ENCODE measurements around the gene ACTR5.
A peak's percentile ranks its signal among the peaks of the same experiment; 100 is the strongest.
"Not testable (repeated sequence)": the region's sequence is repeated elsewhere in the genome, so short reads cannot be mapped to it uniquely, and the experiment has no call there.

Gene ACTR5

DNA sequence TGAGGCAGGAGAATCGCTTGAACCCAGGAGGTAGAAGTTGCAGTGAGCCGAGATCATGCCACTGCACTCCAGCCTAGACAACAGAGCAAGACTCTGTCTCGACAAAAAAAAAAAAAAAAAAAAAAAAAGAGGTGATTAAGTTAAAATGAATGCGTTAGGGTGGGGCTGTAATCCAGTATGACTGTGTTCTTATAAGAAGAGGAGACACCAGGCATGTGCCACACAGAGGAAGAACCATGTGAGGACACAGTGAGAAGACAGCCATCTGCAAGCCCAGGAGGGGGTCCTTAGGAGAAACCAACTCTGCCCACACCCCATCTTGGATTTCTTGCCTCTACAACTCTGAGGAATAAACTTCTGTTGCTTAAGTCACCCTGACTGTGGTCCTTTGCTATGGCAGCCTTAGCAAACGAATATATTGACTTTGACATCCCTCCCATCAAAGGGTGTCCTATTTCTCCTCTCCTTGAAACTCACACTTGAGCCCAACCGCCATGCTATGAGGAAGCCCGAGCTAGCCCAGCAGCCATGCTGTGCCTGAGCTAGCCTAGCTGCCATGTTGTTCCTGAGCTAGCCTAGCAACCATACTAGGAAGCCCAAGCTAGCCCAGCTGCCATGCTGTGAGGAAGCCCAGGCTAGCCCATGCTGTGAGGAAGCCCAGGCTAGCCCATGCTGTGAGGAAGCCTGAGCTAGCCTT lies 41.4 kb downstream of the ACTR5 start:
- POLR2A ChIA-PET = interaction anchor here (0.5 to 3.2 kb wide), 3 partner anchors 9 to 16 kb away, joined by 4 to 13 read pairs (median 5); partner anchors contain the start of gene PPP1R16B
- H3K27ac ChIP-seq (ENCODE audit: insufficient read depth in 1 of 2, low read depth in 1 of 2, low read length in 2 of 2, poor library complexity in 1 of 2, severe bottlenecking in 2 of 2) = no peak overlapping the region
- CTCF ChIA-PET = interaction anchor here (0.6 to 2.9 kb wide), 18 partner anchors 10 to 109 kb away, joined by 3 to 26 read pairs (median 4); partner anchors contain the start of gene PPP1R16B
- no peak for DNase-seq
- peaks cover 0 to 13% (median 6%) of the 10 kb centered on the region in 4 experiments for H3K4me1 ChIP-seq (ENCODE audit: control extremely low read depth in 1 of 4, control insufficient read depth in 4 of 4, insufficient read depth in 4 of 4, low read length in 3 of 4)
- H3K4me3 ChIP-seq (ENCODE audit: control insufficient read depth in 1 of 7, extremely low read depth in 1 of 7, insufficient read depth in 4 of 7, low read depth in 2 of 7, low read length in 6 of 7) = no peak overlapping the region
- H3K9me3 ChIP-seq (ENCODE audit: control extremely low read depth in 1 of 5, control insufficient read depth in 4 of 5, insufficient read depth in 2 of 5, low read depth in 1 of 5, low read length in 4 of 5) = no peaks in the 10 kb centered on the region
- no peaks in the 10 kb centered on the region for H3K36me3 ChIP-seq (ENCODE audit: control insufficient read depth in 4 of 4, insufficient read depth in 4 of 4, low read length in 3 of 4)
- H3K27me3 ChIP-seq (replicated peaks in 2 of 5; ENCODE audit: control insufficient read depth in 4 of 5, insufficient read depth in 5 of 5, low read length in 4 of 5) = no peaks in the 10 kb centered on the region
- WGBS (ENCODE audit: insufficient coverage) = 95% methylated on average over 3 of the region's 7 CpGs

DNA sequence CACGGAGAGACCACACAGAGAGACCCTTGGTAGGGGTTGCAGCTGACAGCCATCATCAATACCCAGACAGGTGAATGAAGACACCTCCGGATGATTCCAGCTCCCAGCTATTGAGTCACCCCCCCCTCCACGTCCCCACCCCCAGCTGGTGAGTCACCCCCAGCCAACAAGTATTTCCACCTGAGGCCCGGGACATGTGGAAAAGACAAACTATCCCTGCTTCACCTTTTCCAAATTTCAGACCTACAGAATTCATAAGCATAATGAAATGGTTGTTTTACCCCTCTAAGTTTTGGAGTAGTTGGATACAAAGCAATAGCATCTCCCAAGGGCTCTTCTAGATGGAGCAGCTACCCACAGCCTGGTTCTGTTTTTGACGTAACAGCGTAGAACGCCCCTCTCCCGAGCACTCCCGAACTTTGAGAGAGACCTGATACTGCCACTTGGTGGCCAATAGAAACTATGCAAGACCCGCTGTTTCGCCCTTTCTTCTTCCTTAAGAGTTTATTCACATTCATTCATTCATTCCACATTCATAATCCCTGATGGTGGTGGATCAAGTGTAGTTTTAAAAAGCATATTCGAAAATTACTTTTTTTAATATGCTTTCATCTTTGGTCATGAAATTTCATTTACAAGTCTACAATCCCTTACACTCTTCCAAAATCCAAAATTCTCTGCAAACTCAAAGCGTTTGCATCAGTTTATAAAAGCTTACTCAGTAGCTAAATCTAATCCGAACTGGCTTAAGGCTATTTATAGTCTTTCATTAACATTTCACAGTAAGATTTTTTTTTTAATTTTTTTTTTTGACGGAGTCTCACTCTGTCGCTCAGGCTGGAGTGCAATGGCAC lies 42.2 kb downstream of the ACTR5 start:
- ChIA-PET POLR2A (interaction anchor here (1.6 to 3.2 kb wide), 2 partner anchors 9 to 15 kb away, joined by 5 to 13 read pairs; partner anchors contain the start of gene PPP1R16B), CTCF (interaction anchor here (0.6 to 2.6 kb wide), 17 partner anchors 9 to 108 kb away, joined by 3 to 26 read pairs (median 4); partner anchors contain the start of gene PPP1R16B)
- 23% methylated on average over 8 of the region's 16 CpGs for WGBS (ENCODE audit: insufficient coverage)
- Histone ChIP-seq H3K9me3 (ENCODE audit: control extremely low read depth in 1 of 5, control insufficient read depth in 4 of 5, insufficient read depth in 2 of 5, low read depth in 1 of 5, low read length in 4 of 5) (no peaks in the 10 kb centered on the region), H3K36me3 (ENCODE audit: control insufficient read depth in 4 of 4, insufficient read depth in 4 of 4, low read length in 3 of 4) (no peaks in the 10 kb centered on the region), H3K4me1 (ENCODE audit: control extremely low read depth in 1 of 4, control insufficient read depth in 4 of 4, insufficient read depth in 4 of 4, low read length in 3 of 4) (peaks cover 0 to 13% (median 6%) of the 10 kb centered on the region in 4 experiments), H3K27me3 (replicated peaks in 2 of 5; ENCODE audit: control insufficient read depth in 4 of 5, insufficient read depth in 5 of 5, low read length in 4 of 5) (no peaks in the 10 kb centered on the region), H3K4me3 (ENCODE audit: control insufficient read depth in 1 of 7, extremely low read depth in 1 of 7, insufficient read depth in 4 of 7, low read depth in 2 of 7, low read length in 6 of 7) (no peak overlapping the region), H3K27ac (ENCODE audit: insufficient read depth in 1 of 2, low read depth in 1 of 2, low read length in 2 of 2, poor library complexity in 1 of 2, severe bottlenecking in 2 of 2) (no peak overlapping the region)
- peak; percentile 74 to 84 (median 81) for DNase-seq

DNA sequence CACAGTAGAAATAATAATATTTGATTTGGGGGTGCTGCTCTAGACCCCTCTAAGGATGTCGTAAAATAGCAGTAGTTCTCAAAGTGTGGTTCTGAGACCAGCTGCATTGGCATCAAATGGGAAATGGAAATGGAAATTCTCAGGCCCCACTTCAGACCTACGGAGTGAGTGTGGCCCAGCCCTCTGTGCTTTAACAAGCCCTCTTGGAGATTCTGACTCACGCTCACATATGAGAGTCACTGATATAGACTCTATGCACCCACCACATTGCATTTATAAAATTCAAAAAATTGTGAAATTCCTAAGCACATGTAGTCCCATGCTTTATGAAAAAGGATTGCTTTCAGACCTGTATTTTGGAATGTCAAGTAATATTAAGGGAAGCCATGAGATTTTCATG lies 43.0 kb downstream of the ACTR5 start:
- Histone ChIP-seq H3K36me3 (ENCODE audit: control insufficient read depth in 4 of 4, insufficient read depth in 4 of 4, low read length in 3 of 4) (no peaks in the 10 kb centered on the region), H3K4me3 (ENCODE audit: control insufficient read depth in 1 of 7, extremely low read depth in 1 of 7, insufficient read depth in 4 of 7, low read depth in 2 of 7, low read length in 6 of 7) (no peak overlapping the region), H3K4me1 (ENCODE audit: control extremely low read depth in 1 of 4, control insufficient read depth in 4 of 4, insufficient read depth in 4 of 4, low read length in 3 of 4) (peaks cover 0 to 13% (median 6%) of the 10 kb centered on the region in 4 experiments), H3K9me3 (ENCODE audit: control extremely low read depth in 1 of 5, control insufficient read depth in 4 of 5, insufficient read depth in 2 of 5, low read depth in 1 of 5, low read length in 4 of 5) (no peaks in the 10 kb centered on the region), H3K27ac (ENCODE audit: insufficient read depth in 1 of 2, low read depth in 1 of 2, low read length in 2 of 2, poor library complexity in 1 of 2, severe bottlenecking in 2 of 2) (no peak overlapping the region), H3K27me3 (replicated peaks in 2 of 5; ENCODE audit: control insufficient read depth in 4 of 5, insufficient read depth in 5 of 5, low read length in 4 of 5) (no peaks in the 10 kb centered on the region)
- ChIA-PET POLR2A (interaction anchor here (3.2 kb wide), 1 partner anchor 14 kb away, joined by 13 read pairs; the partner anchor contains the start of gene PPP1R16B), CTCF (interaction anchor here (1.4 to 2.6 kb wide), 9 partner anchors 8 to 107 kb away, joined by 3 to 26 read pairs (median 5); partner anchors contain the start of gene PPP1R16B)
- WGBS (ENCODE audit: insufficient coverage) = 81% methylated on average over 2 of the region's 3 CpGs
- DNase-seq = no peak

DNA sequence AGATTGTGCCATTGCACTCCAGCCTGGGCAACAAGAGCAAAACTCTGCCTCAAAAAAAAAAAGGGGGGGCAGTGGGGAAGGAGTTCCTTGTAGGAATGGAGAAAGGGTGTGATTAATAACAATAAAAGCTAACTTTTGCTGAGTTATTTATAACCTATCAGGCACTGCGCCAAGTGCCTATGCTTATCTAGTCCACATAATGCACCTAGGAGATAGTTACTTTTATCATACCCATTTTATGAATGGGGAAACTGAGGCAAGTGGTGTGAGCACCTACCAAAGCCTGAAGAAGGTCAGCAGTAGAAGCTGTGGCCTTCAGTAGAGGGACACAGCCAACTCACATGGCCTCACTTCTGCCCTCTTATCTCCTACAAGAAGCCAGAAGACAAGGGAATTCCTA lies 43.7 kb downstream of the ACTR5 start:
- Histone ChIP-seq H3K9me3 (ENCODE audit: control extremely low read depth in 1 of 5, control insufficient read depth in 4 of 5, insufficient read depth in 2 of 5, low read depth in 1 of 5, low read length in 4 of 5) (no peaks in the 10 kb centered on the region), H3K4me1 (ENCODE audit: control extremely low read depth in 1 of 4, control insufficient read depth in 4 of 4, insufficient read depth in 4 of 4, low read length in 3 of 4) (peaks cover 0 to 13% (median 6%) of the 10 kb centered on the region in 4 experiments), H3K27me3 (replicated peaks in 2 of 5; ENCODE audit: control insufficient read depth in 4 of 5, insufficient read depth in 5 of 5, low read length in 4 of 5) (no peaks in the 10 kb centered on the region), H3K4me3 (ENCODE audit: control insufficient read depth in 1 of 7, extremely low read depth in 1 of 7, insufficient read depth in 4 of 7, low read depth in 2 of 7, low read length in 6 of 7) (no peak overlapping the region), H3K27ac (ENCODE audit: insufficient read depth in 1 of 2, low read depth in 1 of 2, low read length in 2 of 2, poor library complexity in 1 of 2, severe bottlenecking in 2 of 2) (no peak overlapping the region), H3K36me3 (ENCODE audit: control insufficient read depth in 4 of 4, insufficient read depth in 4 of 4, low read length in 3 of 4) (no peaks in the 10 kb centered on the region)
- ChIA-PET CTCF (interaction anchor here (2.1 to 2.6 kb wide), 2 partner anchors 14 to 101 kb away, joined by 8 to 26 read pairs; partner anchors contain the start of gene PPP1R16B), POLR2A (interaction anchor here (3.2 kb wide), 1 partner anchor 14 kb away, joined by 13 read pairs; the partner anchor contains the start of gene PPP1R16B)
- no peak for DNase-seq
- no CpG with 5 or more reads among the region's 1 CpG for WGBS (ENCODE audit: insufficient coverage)

DNA sequence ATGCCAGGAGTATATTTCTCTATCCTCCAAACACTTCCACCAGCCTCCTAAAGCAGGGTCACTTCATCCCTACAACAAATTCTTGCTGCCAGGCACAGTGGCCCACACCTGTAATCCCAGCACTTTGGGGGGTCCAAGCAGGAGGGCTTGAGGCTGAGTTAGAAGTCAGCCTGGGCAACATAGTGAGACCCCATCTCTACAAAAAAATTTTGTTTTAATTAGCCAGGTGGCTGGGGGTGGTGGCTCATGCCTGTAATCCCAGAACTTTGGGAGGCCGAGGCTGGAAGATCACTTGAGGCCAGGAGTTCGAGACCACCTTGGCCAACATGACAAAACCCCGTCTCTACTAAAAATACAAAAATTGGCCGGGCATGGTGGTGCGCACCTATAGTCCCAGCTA lies 45.8 kb downstream of the ACTR5 start:
- H3K27me3 ChIP-seq (replicated peaks in 2 of 5; ENCODE audit: control insufficient read depth in 4 of 5, insufficient read depth in 5 of 5, low read length in 4 of 5); CTCF ChIA-PET; H3K36me3 ChIP-seq (ENCODE audit: control insufficient read depth in 4 of 4, insufficient read depth in 4 of 4, low read length in 3 of 4); H3K9me3 ChIP-seq (ENCODE audit: control extremely low read depth in 1 of 5, control insufficient read depth in 4 of 5, insufficient read depth in 2 of 5, low read depth in 1 of 5, low read length in 4 of 5); H3K27ac ChIP-seq (ENCODE audit: insufficient read depth in 1 of 2, low read depth in 1 of 2, low read length in 2 of 2, poor library complexity in 1 of 2, severe bottlenecking in 2 of 2); DNase-seq: not testable (repeated sequence)
- 100% methylated on average over 3 of the region's 5 CpGs for WGBS (ENCODE audit: insufficient coverage)
- Histone ChIP-seq H3K4me3 (ENCODE audit: control insufficient read depth in 1 of 7, extremely low read depth in 1 of 7, insufficient read depth in 4 of 7, low read depth in 2 of 7, low read length in 6 of 7) (peak overlapping the region in 1 of 7 experiments; percentile 23), H3K4me1 (ENCODE audit: control extremely low read depth in 1 of 4, control insufficient read depth in 4 of 4, insufficient read depth in 4 of 4, low read length in 3 of 4) (peaks cover under 1 to 15% (median 6%) of the 10 kb centered on the region in 4 experiments)
- POLR2A ChIA-PET = interaction anchor here (1.1 kb wide), 1 partner anchor 11 kb away, joined by 12 read pairs; the partner anchor contains the start of gene PPP1R16B

DNA sequence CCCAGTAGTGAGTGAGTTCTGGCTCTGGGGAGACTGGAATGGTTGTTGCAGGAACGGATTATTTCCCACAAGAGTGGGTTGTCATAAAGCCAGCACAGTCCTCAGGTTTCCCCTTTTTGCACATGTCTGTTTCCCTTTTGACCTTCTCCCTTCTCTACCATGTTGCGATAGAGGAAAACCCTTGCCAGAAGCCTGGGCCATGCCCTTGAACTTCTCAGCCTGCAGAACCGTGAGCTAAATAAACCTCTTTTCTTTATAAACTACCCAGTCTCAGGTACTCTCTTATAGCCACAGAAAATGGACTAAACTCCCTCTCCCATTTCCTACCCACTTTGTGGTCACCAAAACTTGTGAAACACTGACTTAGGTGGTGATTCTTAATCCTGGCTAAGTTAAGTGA lies 50.0 kb downstream of the ACTR5 start:
- Histone ChIP-seq H3K27me3 (replicated peaks in 2 of 5; ENCODE audit: control insufficient read depth in 4 of 5, insufficient read depth in 5 of 5, low read length in 4 of 5) (no peaks in the 10 kb centered on the region), H3K4me1 (ENCODE audit: control extremely low read depth in 1 of 4, control insufficient read depth in 4 of 4, insufficient read depth in 4 of 4, low read length in 3 of 4) (peaks cover 9 to 32% (median 17%) of the 10 kb centered on the region in 4 experiments), H3K36me3 (ENCODE audit: control insufficient read depth in 4 of 4, insufficient read depth in 4 of 4, low read length in 3 of 4) (peaks cover 0 to 2% (median 0%) of the 10 kb centered on the region in 4 experiments), H3K27ac (ENCODE audit: insufficient read depth in 1 of 2, low read depth in 1 of 2, low read length in 2 of 2, poor library complexity in 1 of 2, severe bottlenecking in 2 of 2) (peak overlapping the region in 1 of 2 experiments; percentile 15), H3K4me3 (ENCODE audit: control insufficient read depth in 1 of 7, extremely low read depth in 1 of 7, insufficient read depth in 4 of 7, low read depth in 2 of 7, low read length in 6 of 7) (no peak overlapping the region), H3K9me3 (ENCODE audit: control extremely low read depth in 1 of 5, control insufficient read depth in 4 of 5, insufficient read depth in 2 of 5, low read depth in 1 of 5, low read length in 4 of 5) (peaks cover 0 to 5% (median 1%) of the 10 kb centered on the region in 5 experiments)
- ChIA-PET POLR2A (no interaction called here), CTCF (no interaction called here)
- DNase-seq = no peak
- 97% methylated on average over 3 of the region's 3 CpGs for WGBS (ENCODE audit: insufficient coverage)
